ENCODE data around the gene NELFA.

GRCh38 chr4:1948892-1949436, 59.8 kb downstream of the NELFA start:
- TF ChIP-seq, protein P1, sequence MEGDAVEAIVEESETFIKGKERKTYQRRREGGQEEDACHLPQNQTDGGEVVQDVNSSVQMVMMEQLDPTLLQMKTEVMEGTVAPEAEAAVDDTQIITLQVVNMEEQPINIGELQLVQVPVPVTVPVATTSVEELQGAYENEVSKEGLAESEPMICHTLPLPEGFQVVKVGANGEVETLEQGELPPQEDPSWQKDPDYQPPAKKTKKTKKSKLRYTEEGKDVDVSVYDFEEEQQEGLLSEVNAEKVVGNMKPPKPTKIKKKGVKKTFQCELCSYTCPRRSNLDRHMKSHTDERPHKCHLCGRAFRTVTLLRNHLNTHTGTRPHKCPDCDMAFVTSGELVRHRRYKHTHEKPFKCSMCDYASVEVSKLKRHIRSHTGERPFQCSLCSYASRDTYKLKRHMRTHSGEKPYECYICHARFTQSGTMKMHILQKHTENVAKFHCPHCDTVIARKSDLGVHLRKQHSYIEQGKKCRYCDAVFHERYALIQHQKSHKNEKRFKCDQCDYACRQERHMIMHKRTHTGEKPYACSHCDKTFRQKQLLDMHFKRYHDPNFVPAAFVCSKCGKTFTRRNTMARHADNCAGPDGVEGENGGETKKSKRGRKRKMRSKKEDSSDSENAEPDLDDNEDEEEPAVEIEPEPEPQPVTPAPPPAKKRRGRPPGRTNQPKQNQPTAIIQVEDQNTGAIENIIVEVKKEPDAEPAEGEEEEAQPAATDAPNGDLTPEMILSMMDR (IDR thresholded peaks at IDR 0.05), result no peak
- TF ChIP-seq POLR2AphosphoS5 (IDR thresholded peaks at IDR 0.05), result no peak

Measured in breast epithelium (tissue), 3 donors.